Measurements from ENCODE around the gene SSH2.

SSH2 gene

DNA sequence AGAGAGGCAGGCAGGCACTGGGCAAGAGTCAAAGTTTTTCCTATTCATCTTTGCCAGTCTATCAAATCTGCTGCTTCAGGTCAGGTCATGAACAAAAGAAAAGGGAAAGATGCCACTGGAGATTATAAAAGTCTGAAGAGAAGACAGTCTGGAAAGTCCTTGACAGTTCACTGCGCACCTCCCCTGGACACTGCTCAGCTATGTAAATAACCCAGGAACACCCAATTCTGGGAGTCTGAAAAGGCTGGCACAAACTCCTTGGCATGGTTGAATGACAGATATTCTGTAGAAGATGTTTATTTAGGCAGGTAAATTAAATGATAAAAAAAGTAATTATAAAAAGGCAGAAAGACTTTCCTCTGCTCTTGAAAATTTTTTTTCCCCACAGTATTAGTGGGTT lies 302.1 kb downstream of the SSH2 start:
- no peaks in the 10 kb centered on the region for H3K9me3 ChIP-seq (ENCODE audit: control insufficient read depth in 1 of 2, low read length in 2 of 2)
- no peaks in the 10 kb centered on the region for H3K27me3 ChIP-seq (ENCODE audit: control insufficient read depth in 1 of 2, insufficient read depth in 2 of 2, low read length in 2 of 2)
- H3K9ac ChIP-seq (ENCODE audit: low read depth in 1 of 2, low read length in 2 of 2) = no peak overlapping the region
- no peak overlapping the region for H3K4me3 ChIP-seq (ENCODE audit: low read depth in 1 of 2, low read length in 2 of 2)
- H3K36me3 ChIP-seq (ENCODE audit: control insufficient read depth in 1 of 2, insufficient read depth in 2 of 2, low read length in 2 of 2) = peaks cover 12 to 43% of the 10 kb centered on the region in 2 donors
- no peak overlapping the region for H3K27ac ChIP-seq (ENCODE audit: low read depth, low read length)
- peaks cover 3% of the 10 kb centered on the region in 2 donors for H3K4me1 ChIP-seq (ENCODE audit: control insufficient read depth in 1 of 2, insufficient read depth in 2 of 2, low read length in 2 of 2)

DNA sequence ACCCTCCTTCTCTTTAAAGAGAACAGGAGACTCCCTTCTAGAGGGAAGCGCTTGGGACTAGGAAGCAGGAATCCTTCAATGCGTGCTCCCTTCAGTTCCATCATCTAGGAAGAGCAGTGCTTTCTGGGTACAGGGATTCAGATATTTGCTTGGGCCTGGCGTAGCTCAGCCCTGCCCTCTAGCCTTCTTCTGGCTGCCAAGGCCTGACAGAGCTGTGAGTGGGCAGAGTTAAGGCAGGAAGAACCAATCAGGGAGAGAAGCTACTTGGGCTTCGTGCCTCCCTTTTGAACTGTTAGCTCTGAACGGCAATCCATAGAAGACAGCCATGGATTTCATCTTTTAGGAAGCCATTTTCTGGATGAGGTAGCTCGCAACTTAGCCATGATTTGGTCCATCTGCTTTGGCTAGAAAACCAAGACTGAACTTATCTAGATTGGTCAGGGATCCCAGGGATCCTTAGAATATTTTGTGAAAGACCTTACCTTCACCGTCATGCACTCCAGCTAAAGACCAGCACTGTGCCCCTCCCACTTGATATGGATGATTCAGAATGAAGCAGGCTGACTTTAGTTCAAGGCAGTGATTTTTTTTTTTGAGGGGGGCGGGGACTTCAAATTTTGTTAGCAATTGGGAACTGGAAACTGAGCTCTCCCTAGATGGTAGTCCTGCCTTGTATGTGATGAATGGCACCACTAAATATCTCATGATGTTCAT lies 304.8 kb downstream of the SSH2 start:
- Histone ChIP-seq H3K27ac (ENCODE audit: low read depth, low read length) (no peak overlapping the region), H3K4me3 (ENCODE audit: low read depth in 1 of 2, low read length in 2 of 2) (no peak overlapping the region), H3K4me1 (ENCODE audit: control insufficient read depth in 1 of 2, insufficient read depth in 2 of 2, low read length in 2 of 2) (peaks cover 9% of the 10 kb centered on the region in 2 donors), H3K9ac (ENCODE audit: low read depth in 1 of 2, low read length in 2 of 2) (no peak overlapping the region), H3K36me3 (ENCODE audit: control insufficient read depth in 1 of 2, insufficient read depth in 2 of 2, low read length in 2 of 2) (peaks cover 0 to 16% of the 10 kb centered on the region in 2 donors), H3K9me3 (ENCODE audit: control insufficient read depth in 1 of 2, low read length in 2 of 2) (no peaks in the 10 kb centered on the region), H3K27me3 (ENCODE audit: control insufficient read depth in 1 of 2, insufficient read depth in 2 of 2, low read length in 2 of 2) (no peaks in the 10 kb centered on the region)

DNA sequence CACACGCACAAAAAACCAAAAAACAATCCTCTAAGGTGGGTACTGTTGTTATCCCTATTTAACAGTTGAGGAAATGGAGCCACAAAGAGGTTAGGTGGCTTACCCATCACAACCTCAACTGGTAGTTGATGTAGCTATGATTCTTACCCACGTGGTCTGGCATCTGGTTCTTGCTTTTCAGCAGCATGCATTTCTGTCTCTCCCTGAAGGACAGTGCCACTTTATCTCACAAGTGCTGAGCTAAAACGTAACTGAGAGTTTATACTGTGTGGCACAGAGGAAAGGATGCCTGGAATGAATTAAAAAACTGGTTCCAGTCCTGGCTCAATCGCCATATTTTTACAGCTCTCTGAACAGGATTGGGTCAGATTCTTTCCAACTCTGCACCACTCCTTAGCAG lies 305.4 kb downstream of the SSH2 start:
- Histone ChIP-seq H3K9ac (ENCODE audit: low read depth in 1 of 2, low read length in 2 of 2) (no peak overlapping the region), H3K27me3 (ENCODE audit: control insufficient read depth in 1 of 2, insufficient read depth in 2 of 2, low read length in 2 of 2) (peaks cover 2 to 5% of the 10 kb centered on the region in 2 donors), H3K4me3 (ENCODE audit: low read depth in 1 of 2, low read length in 2 of 2) (no peak overlapping the region), H3K27ac (ENCODE audit: low read depth, low read length) (no peak overlapping the region), H3K4me1 (ENCODE audit: control insufficient read depth in 1 of 2, insufficient read depth in 2 of 2, low read length in 2 of 2) (peaks cover 9% of the 10 kb centered on the region in 2 donors), H3K36me3 (ENCODE audit: control insufficient read depth in 1 of 2, insufficient read depth in 2 of 2, low read length in 2 of 2) (peaks cover 0 to 10% of the 10 kb centered on the region in 2 donors), H3K9me3 (ENCODE audit: control insufficient read depth in 1 of 2, low read length in 2 of 2) (no peaks in the 10 kb centered on the region)

DNA sequence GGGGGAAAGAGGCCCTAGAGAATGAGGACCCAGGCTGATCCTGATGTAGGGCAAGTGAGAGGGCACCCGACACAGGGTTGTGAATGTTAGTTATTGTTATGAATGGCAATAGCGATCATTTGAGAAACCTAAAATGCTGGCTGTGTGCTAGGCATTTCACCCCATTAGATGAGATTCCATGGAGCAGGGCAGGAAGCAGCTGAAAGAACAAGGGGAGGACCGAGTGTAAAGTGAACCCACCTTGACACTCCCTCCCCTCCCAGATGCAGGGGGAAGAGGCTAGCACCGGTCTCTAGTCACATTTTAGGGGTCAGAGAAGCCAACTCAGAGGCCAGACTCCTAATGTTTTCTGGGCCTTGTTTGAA lies 306.8 kb downstream of the SSH2 start:
- peaks cover 0 to 5% of the 10 kb centered on the region in 2 donors for H3K36me3 ChIP-seq (ENCODE audit: control insufficient read depth in 1 of 2, insufficient read depth in 2 of 2, low read length in 2 of 2)
- H3K4me3 ChIP-seq (ENCODE audit: low read depth in 1 of 2, low read length in 2 of 2) = peak overlapping the region; percentile 66
- H3K27ac ChIP-seq (ENCODE audit: low read depth, low read length) = no peak overlapping the region
- peaks cover 6 to 13% of the 10 kb centered on the region in 2 donors for H3K27me3 ChIP-seq (ENCODE audit: control insufficient read depth in 1 of 2, insufficient read depth in 2 of 2, low read length in 2 of 2)
- H3K9ac ChIP-seq (ENCODE audit: low read depth in 1 of 2, low read length in 2 of 2) = peak overlapping the region in 1 of 2 donors; percentile 47
- H3K4me1 ChIP-seq (ENCODE audit: control insufficient read depth in 1 of 2, insufficient read depth in 2 of 2, low read length in 2 of 2) = peaks cover 9 to 10% of the 10 kb centered on the region in 2 donors
- H3K9me3 ChIP-seq (ENCODE audit: control insufficient read depth in 1 of 2, low read length in 2 of 2) = no peaks in the 10 kb centered on the region

DNA sequence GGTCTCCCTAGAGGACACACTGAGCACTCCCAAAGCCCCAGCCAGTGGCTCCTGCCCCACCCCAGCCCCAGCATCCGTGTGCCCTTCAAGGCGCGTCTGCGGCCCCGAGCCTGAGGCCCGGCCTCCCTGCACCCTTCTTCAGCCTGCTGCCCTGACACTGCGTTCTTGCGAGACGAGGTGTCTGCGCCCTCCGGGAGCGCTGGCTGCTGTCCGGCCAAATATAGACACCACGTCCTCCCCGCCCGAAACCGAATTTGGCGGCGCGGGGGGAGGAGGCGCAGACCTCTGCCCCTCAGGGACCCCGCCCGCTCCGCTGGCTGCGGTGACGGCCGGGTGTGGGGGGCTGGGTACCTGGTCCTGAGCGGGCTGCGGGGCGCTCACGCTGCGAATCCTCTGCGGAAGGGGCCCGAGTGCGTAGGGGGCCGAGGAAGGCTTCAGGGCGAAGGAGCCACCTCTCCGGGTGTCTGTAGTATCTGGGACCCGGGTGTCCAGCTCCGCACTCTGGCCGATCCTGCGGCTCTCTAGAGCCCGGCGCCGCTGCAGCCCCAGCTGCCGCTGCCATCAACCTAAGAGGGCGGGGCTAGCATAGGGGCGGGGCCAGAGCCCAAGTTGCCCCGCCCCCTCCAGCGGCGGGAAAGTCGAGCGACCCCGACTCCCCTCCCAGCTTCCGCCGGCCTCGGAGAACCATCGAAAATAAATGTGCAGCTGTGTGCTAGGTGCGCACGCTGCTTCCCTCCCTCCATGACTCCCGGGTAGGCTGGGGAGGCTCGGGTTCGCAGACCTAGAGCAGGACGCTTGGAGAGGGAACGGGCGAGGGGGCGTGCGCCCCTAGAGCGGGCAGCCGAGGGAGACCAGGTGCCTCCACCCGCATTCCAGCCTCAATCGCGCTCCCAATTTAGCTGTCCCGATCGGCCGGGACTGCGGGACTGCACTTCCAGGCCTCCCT lies 307.4 kb downstream of the SSH2 start, which contains the start of gene CORO6:
Gene CORO6, minus strand, starts transcription at position 576 of the 946 bp plus-strand sequence. CDS start 1,491 bp downstream, outside the sequence.
- H3K4me1 ChIP-seq (ENCODE audit: control insufficient read depth in 1 of 2, insufficient read depth in 2 of 2, low read length in 2 of 2) = peaks cover 14 to 15% of the 10 kb centered on the region in 2 donors

DNA sequence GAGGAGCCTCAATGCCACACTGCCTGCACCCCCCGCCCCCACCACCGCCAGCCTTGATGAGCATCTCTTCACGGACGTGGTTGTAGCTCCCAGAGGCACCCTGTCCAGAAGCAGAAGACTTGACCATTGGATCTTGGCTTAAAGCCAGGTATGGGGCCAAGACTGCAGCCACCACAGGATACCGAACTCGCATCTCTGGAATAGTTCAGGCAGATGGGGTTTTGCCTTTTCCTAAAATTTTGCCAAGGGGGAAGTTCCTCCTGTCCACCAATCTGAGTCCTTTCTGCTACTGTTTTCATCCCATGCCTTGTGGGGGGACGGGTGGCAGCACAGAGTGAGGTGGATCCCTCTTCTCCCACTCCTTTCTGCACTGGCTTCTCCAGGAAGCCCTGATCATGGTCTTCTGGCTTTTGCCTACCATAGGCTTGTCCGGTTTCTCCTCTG lies 308.3 kb downstream of the SSH2 start:
- peaks cover 0 to 3% of the 10 kb centered on the region in 2 donors for H3K36me3 ChIP-seq (ENCODE audit: control insufficient read depth in 1 of 2, insufficient read depth in 2 of 2, low read length in 2 of 2)
- H3K9me3 ChIP-seq (ENCODE audit: control insufficient read depth in 1 of 2, low read length in 2 of 2) = no peaks in the 10 kb centered on the region
- H3K27me3 ChIP-seq (ENCODE audit: control insufficient read depth in 1 of 2, insufficient read depth in 2 of 2, low read length in 2 of 2) = peaks cover 6 to 18% of the 10 kb centered on the region in 2 donors
- H3K4me1 ChIP-seq (ENCODE audit: control insufficient read depth in 1 of 2, insufficient read depth in 2 of 2, low read length in 2 of 2) = peaks cover 22 to 23% of the 10 kb centered on the region in 2 donors
- peak overlapping the region; percentile 66 for H3K4me3 ChIP-seq (ENCODE audit: low read depth in 1 of 2, low read length in 2 of 2)
- H3K27ac ChIP-seq (ENCODE audit: low read depth, low read length) = no peak overlapping the region
- H3K9ac ChIP-seq (ENCODE audit: low read depth in 1 of 2, low read length in 2 of 2) = no peak overlapping the region

More for the DNA sequence above, 307.4 kb downstream of the SSH2 start, which contains the start of gene CORO6:
- H3K4me3 ChIP-seq (ENCODE audit: low read depth in 1 of 2, low read length in 2 of 2) = peak within 1 kb of the TSS; percentile 66
- H3K27ac ChIP-seq (ENCODE audit: low read depth, low read length) = no peak within 1 kb of the TSS
- H3K9me3 ChIP-seq (ENCODE audit: control insufficient read depth in 1 of 2, low read length in 2 of 2) = no peaks in the 10 kb centered on the region
- H3K36me3 ChIP-seq (ENCODE audit: control insufficient read depth in 1 of 2, insufficient read depth in 2 of 2, low read length in 2 of 2) = peaks cover 0 to 3% of the 10 kb centered on the region in 2 donors
- peaks cover 6 to 14% of the 10 kb centered on the region in 2 donors for H3K27me3 ChIP-seq (ENCODE audit: control insufficient read depth in 1 of 2, insufficient read depth in 2 of 2, low read length in 2 of 2)
- peak within 1 kb of the TSS; percentile 37 to 47 for H3K9ac ChIP-seq (ENCODE audit: low read depth in 1 of 2, low read length in 2 of 2)

DNA sequence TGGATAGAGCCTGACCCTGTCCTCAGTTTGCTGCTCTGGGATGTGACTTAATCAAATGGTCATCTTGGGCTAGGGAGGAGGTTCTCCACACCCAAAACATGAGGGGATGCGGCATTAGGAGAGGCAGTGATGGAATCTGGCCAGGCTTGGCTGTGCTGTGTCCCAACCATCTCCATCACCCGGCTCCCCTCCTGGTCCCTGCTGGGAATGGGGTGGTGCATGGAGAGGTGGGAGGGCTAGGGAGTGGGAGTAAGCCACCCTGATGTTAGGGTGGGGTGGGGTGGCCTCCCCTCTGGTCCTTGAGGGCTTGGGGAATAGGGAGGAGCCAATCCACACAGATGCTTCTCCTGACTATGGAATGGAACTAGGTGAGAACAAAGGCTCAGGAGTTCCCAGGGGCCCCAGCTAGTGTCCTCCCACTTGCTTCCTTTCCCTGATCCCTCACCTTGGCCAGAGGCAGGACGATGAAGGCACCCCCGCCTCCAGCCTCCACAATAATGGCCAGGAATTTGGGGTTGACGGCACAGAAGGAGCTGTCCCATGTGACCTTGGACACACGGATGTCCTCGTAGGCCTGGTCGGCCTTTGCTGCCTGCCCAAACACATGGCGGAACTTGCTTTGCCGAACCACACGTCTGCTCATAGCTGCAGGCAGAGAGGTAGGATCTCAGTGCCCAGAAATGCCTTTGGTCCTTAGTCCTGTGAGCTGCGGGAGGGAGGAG lies 309.1 kb downstream of the SSH2 start:
- Histone ChIP-seq H3K36me3 (ENCODE audit: control insufficient read depth in 1 of 2, insufficient read depth in 2 of 2, low read length in 2 of 2) (no peaks in the 10 kb centered on the region), H3K4me1 (ENCODE audit: control insufficient read depth in 1 of 2, insufficient read depth in 2 of 2, low read length in 2 of 2) (peaks cover 31 to 32% of the 10 kb centered on the region in 2 donors), H3K4me3 (ENCODE audit: low read depth in 1 of 2, low read length in 2 of 2) (no peak overlapping the region), H3K27ac (ENCODE audit: low read depth, low read length) (no peak overlapping the region), H3K27me3 (ENCODE audit: control insufficient read depth in 1 of 2, insufficient read depth in 2 of 2, low read length in 2 of 2) (peaks cover 13 to 26% of the 10 kb centered on the region in 2 donors), H3K9ac (ENCODE audit: low read depth in 1 of 2, low read length in 2 of 2) (no peak overlapping the region), H3K9me3 (ENCODE audit: control insufficient read depth in 1 of 2, low read length in 2 of 2) (no peaks in the 10 kb centered on the region)

GRCh38 chr17:29620271-29620670 lies 309.8 kb downstream of the SSH2 start:
- Histone ChIP-seq H3K27me3 (ENCODE audit: control insufficient read depth in 1 of 2, insufficient read depth in 2 of 2, low read length in 2 of 2) (peaks cover 15 to 30% of the 10 kb centered on the region in 2 donors), H3K9ac (ENCODE audit: low read depth in 1 of 2, low read length in 2 of 2) (no peak overlapping the region), H3K4me3 (ENCODE audit: low read depth in 1 of 2, low read length in 2 of 2) (no peak overlapping the region), H3K9me3 (ENCODE audit: control insufficient read depth in 1 of 2, low read length in 2 of 2) (no peaks in the 10 kb centered on the region), H3K4me1 (ENCODE audit: control insufficient read depth in 1 of 2, insufficient read depth in 2 of 2, low read length in 2 of 2) (peaks cover 33 to 36% of the 10 kb centered on the region in 2 donors), H3K36me3 (ENCODE audit: control insufficient read depth in 1 of 2, insufficient read depth in 2 of 2, low read length in 2 of 2) (no peaks in the 10 kb centered on the region), H3K27ac (ENCODE audit: low read depth, low read length) (no peak overlapping the region)

GRCh38 chr17:29619251-29619650 lies 310.8 kb downstream of the SSH2 start:
- no peaks in the 10 kb centered on the region for H3K36me3 ChIP-seq (ENCODE audit: control insufficient read depth in 1 of 2, insufficient read depth in 2 of 2, low read length in 2 of 2)
- no peak overlapping the region for H3K9ac ChIP-seq (ENCODE audit: low read depth in 1 of 2, low read length in 2 of 2)
- H3K27me3 ChIP-seq (ENCODE audit: control insufficient read depth in 1 of 2, insufficient read depth in 2 of 2, low read length in 2 of 2) = peaks cover 15 to 39% of the 10 kb centered on the region in 2 donors
- peaks cover 37 to 45% of the 10 kb centered on the region in 2 donors for H3K4me1 ChIP-seq (ENCODE audit: control insufficient read depth in 1 of 2, insufficient read depth in 2 of 2, low read length in 2 of 2)
- H3K27ac ChIP-seq (ENCODE audit: low read depth, low read length) = no peak overlapping the region
- H3K9me3 ChIP-seq (ENCODE audit: control insufficient read depth in 1 of 2, low read length in 2 of 2) = no peaks in the 10 kb centered on the region
- H3K4me3 ChIP-seq (ENCODE audit: low read depth in 1 of 2, low read length in 2 of 2) = no peak overlapping the region

Data from duodenal mucosa (tissue), 2 donors.